NCI-H345 treated with DMSO at 0.1 percent for 48 hours (cell line): ENCODE data around the gene SUCLA2.
"Not testable (repeated sequence)": the region's sequence is repeated elsewhere in the genome, so short reads cannot be mapped to it uniquely, and the experiment has no call there.

Experiments used
- DNase-seq: peaks from one replicate; lab custom pipeline; 2025; ENCODE audit not compliant: unreplicated experiment; lab: John Stamatoyannopoulos, UW

The SUCLA2 gene

GRCh38 chr13:48001114-48001881, at the start of gene SUCLA2:
Gene SUCLA2, minus strand, starts transcription at chr13:48001273. Its CDS starts 4 bp downstream, at chr13:48001269.
- peak; percentile 48 for DNase-seq

- DNase-seq: no peak
Measured at GRCh38 chr13:48050550-48050949, 49.5 kb upstream of the SUCLA2 start.

DNA sequence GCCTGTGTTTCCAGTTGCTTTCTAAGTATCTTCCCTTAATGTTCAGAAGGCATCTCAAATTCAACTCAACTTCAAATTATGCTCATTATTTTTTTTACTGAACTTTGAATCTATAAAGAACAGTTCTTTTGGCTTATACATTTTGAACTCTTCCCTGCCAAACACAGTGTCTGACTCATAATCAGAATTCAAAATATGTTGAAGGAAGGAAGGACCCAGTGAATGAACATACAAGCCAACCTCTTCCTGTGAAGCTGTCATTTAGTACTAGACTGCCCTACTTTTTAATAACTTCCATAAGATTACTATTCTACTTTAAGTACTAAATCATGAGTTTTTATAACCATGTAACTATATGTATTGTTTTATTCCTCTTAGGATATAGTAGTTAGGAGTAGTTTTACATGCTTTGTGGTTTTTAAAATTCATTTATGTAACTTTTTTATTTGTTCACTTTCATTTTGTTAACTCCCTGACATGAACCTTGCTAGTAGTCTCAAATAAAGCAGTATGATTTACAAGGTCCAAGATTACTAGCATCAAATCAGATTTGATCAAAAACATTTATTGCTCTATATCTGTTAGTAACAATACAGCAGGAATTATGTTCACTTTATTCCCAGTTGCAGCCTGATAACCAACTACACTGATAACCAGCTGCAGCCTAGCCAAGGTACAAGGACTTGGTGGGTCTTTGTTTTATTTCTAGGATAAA, 42.9 kb upstream of the SUCLA2 start:
- DNase-seq: no peak

- no peak for DNase-seq
Measured at GRCh38 chr13:48042894-48043293, 41.8 kb upstream of the SUCLA2 start.

DNA sequence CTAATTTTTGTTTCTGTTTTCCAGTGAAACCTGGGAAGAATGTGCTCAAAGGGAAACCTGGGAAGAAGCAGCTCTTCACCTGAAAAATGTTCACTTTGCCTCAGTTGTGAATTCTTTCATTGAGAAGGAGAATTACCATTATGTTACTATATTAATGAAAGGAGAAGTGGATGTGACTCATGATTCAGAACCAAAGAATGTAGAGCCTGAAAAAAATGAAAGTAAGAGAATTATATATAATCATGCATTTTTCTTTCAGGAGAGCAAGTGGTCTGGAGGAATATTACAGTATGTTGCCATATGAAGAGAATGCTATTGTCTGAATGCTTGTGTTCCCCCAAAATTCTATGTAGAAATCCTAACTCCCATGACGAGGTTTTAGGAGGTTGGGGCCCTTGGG, 39.8 kb upstream of the SUCLA2 start:
- no peak for DNase-seq

GRCh38 chr13:48040049-48040448, 39.0 kb upstream of the SUCLA2 start:
- no peak for DNase-seq

DNA sequence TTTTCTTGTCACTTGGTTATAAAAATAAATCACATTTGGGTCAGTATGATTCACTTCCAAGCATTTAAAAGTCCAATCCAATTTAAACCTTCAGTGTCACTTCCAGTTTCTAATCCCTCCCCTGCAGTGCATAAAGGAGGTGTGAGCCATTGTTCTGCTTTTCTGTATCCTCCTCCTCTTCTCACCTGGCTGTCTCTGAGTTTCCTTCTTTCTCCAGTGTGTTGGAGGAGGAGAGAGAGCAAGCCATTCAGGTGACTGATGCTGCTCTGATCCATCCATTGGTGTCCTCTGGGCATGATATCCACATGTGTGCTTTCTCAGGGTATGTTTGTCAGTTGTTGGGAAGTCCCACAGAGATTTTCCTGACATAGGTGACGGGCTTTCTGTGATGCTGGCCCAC, 37.7 kb upstream of the SUCLA2 start:
- no peak for DNase-seq

- DNase-seq: peak; percentile 75
Measured at GRCh38 chr13:48037346-48038173, 36.5 kb upstream of the SUCLA2 start, which contains the start of gene NUDT15. Gene NUDT15, plus strand, starts transcription at chr13:48037726. Its CDS starts 21 bp downstream, at chr13:48037747.

DNA sequence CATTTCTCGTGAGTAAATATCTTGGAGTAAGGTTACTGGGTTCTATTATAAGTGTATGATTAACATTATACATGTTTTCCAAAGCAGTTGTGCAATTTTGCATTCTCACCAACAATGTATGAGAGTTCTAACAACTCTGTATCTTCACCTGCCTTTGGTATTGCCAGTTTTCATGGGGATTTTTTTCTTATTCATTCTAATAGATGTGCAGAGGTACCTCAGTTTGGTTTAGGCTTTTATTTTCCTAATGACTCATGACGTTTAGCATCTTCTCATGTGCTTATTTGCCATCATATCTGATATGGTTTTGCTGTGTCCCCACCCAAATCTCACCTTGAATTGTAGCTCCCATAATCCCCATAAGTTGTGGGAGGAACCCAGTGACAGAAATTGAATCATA, 28.8 kb upstream of the SUCLA2 start:
- no peak for DNase-seq

- DNase-seq: no peak
Measured at GRCh38 chr13:48028066-48028465, 27.0 kb upstream of the SUCLA2 start.

- DNase-seq: no peak
Measured at GRCh38 chr13:48019796-48020195, 18.7 kb upstream of the SUCLA2 start.

DNA sequence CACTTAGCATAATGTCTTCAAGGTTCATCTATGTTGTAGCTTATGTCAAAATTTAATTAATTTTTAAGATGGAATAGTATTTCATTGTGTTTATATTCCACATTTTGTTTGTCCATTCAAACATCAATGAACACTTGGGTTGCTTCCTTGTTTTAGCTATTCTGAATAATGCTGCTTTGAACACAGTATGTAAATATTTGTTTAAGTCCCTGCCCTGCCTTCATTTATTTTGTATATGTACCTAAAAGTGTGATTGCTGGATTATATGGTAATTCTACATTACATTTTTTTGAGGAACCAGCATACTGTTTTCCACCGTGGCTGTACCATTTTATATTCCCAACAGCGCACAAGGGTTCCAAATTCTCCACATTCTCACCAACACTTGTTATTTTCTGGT, 17.6 kb upstream of the SUCLA2 start:
- DNase-seq: no peak

DNA sequence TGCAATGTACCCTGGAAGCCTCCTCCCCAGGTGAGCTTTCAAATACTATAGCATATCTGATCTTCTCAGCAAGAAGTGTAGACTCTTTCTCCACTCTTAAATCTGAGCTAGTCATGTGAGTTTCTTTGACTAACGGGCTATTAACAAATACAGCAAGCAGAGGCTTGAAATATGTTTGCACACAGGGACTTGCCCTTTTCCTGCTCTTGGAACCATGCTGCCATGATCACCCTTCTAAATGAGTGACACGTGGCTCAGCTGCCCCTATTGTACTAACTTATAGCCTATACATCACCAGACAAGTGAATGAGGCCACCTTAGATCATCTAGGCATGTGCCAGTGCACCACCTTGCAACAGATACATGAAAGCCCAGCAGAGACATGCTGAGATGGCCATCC, 13.3 kb upstream of the SUCLA2 start:
- no peak for DNase-seq

- DNase-seq: no peak
Measured at GRCh38 chr13:48012668-48013067, 11.6 kb upstream of the SUCLA2 start.

- DNase-seq: no peak
Measured at GRCh38 chr13:48010698-48011097, 9.6 kb upstream of the SUCLA2 start.

DNA sequence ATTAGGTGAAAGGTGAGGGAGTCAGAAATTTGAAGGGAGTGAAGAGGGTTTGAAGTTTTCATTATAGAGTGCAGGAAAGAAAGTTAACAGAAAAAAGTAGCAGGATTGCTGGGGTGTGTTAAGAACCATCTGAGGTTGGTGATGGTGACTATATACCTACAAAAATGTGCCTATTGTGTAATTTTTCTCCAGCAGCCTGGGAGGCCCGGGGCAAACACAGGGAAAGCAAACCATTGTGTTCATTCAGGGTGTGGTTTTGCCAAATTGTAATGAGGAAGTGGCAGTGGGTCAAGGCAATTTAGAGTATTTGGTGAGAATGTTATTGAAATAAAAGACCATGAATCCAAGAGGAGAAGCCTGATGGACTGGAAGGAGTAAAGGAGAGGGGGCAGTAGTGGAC, 8.2 kb upstream of the SUCLA2 start:
- no peak for DNase-seq

- DNase-seq: no peak
Measured at GRCh38 chr13:48006396-48006795, 5.3 kb upstream of the SUCLA2 start.

GRCh38 chr13:48004201-48004600, 3.1 kb upstream of the SUCLA2 start:
- no peak for DNase-seq

DNA sequence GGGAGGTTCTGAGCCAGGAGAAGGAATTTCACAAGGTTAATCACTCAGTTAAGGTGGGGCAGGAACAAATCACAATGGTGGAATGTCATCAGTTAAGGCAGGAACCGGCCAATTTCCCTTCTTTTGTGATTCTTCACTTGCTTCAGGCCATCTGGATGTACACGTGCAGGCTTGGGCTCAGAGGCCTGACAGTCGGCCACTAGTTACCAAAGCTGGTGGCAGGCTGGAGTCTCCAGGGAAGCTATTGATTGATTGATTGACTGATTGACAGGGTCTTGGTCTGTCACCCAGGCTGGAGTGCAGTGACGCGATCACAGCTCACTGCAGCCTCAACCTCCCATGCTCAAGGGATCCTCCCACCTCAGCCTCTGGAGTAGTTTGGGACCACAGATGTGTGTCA, 926 bp upstream of the SUCLA2 start:
- not testable (repeated sequence) for DNase-seq

DNA sequence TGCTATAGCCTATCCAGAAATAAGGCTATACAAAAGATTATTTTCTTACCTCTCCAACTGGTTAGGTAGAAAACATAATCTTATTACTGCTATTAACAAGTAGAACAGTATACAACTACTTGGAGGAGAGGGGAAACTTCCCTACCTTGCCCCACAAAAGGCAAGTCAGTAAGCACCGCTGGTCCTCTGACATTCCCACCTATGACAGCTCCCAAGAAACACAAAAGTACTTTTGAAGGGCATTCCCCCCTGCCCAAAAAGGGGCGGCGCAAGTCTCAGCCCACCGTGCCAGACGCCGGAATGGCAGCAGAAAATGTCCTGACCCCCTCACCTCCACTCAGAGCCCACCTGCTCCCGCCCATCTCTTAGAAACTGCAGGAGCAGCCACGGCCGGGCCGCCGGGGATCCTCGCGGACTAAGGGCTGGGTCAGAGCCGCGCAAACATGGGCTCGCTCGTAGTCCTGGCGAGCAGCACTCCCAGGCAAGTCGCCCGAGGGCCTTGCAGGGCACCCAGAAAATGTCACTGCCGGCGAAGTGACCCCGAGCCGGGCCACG, 437 bp downstream of the SUCLA2 start:
- DNase-seq: no peak

- DNase-seq: no peak
Measured at GRCh38 chr13:47999973-48000372, 1.1 kb downstream of the SUCLA2 start.
